ENCODE data around the gene ACMSD.

GRCh38 chr2:134795765-134796164, 42.7 kb upstream of the ACMSD start:
- no peak for TF ChIP-seq CTCF (conservative IDR thresholded peaks at IDR 0.05; ENCODE audit: low read depth, low read length)
- no peak for TF ChIP-seq CEBPB (IDR thresholded peaks at IDR 0.05; ENCODE audit: low read depth, low read length)
- no peak for TF ChIP-seq POLR2A (IDR thresholded peaks at IDR 0.05; ENCODE audit: low read depth, low read length)
- no peak for TF ChIP-seq FOS (IDR thresholded peaks at IDR 0.05; ENCODE audit: low read depth, low read length)
- TF ChIP-seq RCOR1 (IDR thresholded peaks at IDR 0.05; ENCODE audit: insufficient replicate concordance, low read length): no peak
- TF ChIP-seq SMC3 (IDR thresholded peaks at IDR 0.05; ENCODE audit: low read depth, low read length): no peak
